WTC11 (cell line): Measurements from ENCODE around the gene SH3TC2.

Experiments
- MAX ChIP-seq: sonication (generic); formaldehyde crosslinking; IDR thresholded peaks from 2 replicates; pipeline ENCODE4 v1.8.0; 2022; ENCODE audit warnings: mild to moderate bottlenecking, missing genetic modification reagents
- MLX ChIP-seq: sonication (generic); formaldehyde crosslinking; IDR thresholded peaks from 2 replicates; pipeline ENCODE4 v1.8.1; 2023; ENCODE audit warnings: mild to moderate bottlenecking, missing genetic modification reagents, moderate library complexity
- SMAD4 ChIP-seq: sonication (generic); formaldehyde crosslinking; IDR thresholded peaks from 2 replicates; pipeline ENCODE4 v1.8.0; 2022; ENCODE audit warnings: mild to moderate bottlenecking, missing genetic modification reagents
- TCF7 ChIP-seq: sonication (generic); formaldehyde crosslinking; IDR thresholded peaks from 2 replicates; pipeline ENCODE4 v1.8.0; 2022; ENCODE audit warnings: mild to moderate bottlenecking, low read depth, missing genetic modification reagents, moderate library complexity
- TF ChIP-seq, protein P1 (sequence below): fragments of 200-600 bp; IDR thresholded peaks from 2 replicates; pipeline ENCODE4 v1.8.0; 2022; ENCODE audit warnings: antibody characterized with exemption
- TF ChIP-seq, protein P2 (sequence below): fragments of 250-450 bp; sonication (Bioruptor Pico); IDR thresholded peaks from 2 replicates; pipeline ENCODE4 v1.9.0; 2021; ENCODE audit warnings: mild to moderate bottlenecking

DNA sequence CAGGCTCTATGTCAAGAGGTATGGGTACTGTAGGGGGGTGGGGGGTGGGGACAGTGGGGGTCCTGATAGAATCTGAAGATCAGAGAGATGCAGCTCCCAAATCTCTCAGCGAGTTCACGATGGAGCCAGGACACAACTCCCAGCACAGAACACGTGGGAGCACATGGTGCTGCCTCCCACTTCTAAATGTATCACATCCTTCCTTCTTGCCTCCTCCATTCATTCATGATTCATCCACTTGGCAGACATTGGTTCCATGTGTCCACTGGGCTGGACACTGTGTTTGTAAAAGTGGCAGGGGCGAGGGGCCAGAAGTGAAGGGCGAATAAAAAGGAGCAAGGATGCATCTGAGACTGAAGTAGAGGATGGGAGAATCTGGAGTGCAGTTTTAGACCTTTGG is 33.9 kb downstream of the SH3TC2 start:
- TF ChIP-seq TCF7 (CRISPR knock-in tag) (no peak), SMAD4 (CRISPR knock-in tag) (no peak), MAX (CRISPR knock-in tag) (no peak), MLX (CRISPR knock-in tag) (no peak)
- TF ChIP-seq, protein P1, sequence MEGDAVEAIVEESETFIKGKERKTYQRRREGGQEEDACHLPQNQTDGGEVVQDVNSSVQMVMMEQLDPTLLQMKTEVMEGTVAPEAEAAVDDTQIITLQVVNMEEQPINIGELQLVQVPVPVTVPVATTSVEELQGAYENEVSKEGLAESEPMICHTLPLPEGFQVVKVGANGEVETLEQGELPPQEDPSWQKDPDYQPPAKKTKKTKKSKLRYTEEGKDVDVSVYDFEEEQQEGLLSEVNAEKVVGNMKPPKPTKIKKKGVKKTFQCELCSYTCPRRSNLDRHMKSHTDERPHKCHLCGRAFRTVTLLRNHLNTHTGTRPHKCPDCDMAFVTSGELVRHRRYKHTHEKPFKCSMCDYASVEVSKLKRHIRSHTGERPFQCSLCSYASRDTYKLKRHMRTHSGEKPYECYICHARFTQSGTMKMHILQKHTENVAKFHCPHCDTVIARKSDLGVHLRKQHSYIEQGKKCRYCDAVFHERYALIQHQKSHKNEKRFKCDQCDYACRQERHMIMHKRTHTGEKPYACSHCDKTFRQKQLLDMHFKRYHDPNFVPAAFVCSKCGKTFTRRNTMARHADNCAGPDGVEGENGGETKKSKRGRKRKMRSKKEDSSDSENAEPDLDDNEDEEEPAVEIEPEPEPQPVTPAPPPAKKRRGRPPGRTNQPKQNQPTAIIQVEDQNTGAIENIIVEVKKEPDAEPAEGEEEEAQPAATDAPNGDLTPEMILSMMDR, result no peak
- TF ChIP-seq, protein P2, sequence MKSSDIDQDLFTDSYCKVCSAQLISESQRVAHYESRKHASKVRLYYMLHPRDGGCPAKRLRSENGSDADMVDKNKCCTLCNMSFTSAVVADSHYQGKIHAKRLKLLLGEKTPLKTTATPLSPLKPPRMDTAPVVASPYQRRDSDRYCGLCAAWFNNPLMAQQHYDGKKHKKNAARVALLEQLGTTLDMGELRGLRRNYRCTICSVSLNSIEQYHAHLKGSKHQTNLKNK (CRISPR knock-in tag), result no peak
